Effector CD4-positive, alpha-beta T cell (primary cell): Measurements from ENCODE around the gene OVCH1.
"Not testable (repeated sequence)": the region's sequence is repeated elsewhere in the genome, so short reads cannot be mapped to it uniquely, and the experiment has no call there.

Experiments
- DNase-seq: peaks from one replicate; pipeline ENCODE4 v3.0.0-alpha.2; 2020

The OVCH1 gene

GRCh38 chr12:29486972-29487371 is 10.5 kb downstream of the OVCH1 start:
- no peak for DNase-seq

- no peak for DNase-seq
Observed at GRCh38 chr12:29463198-29463597, 34.3 kb downstream of the OVCH1 start.

GRCh38 chr12:29460082-29460481 is 37.4 kb downstream of the OVCH1 start:
- DNase-seq, result no peak

- DNase-seq, result no peak
Observed at GRCh38 chr12:29455087-29455486, 42.4 kb downstream of the OVCH1 start.

- DNase-seq, result no peak
Observed at GRCh38 chr12:29451888-29452287, 45.6 kb downstream of the OVCH1 start.

- no peak for DNase-seq
Observed at GRCh38 chr12:29448157-29448556, 49.3 kb downstream of the OVCH1 start.

- no peak for DNase-seq
Observed at GRCh38 chr12:29447285-29447975, 50.1 kb downstream of the OVCH1 start.

- DNase-seq, result no peak
Observed at GRCh38 chr12:29439506-29439905, 58.0 kb downstream of the OVCH1 start.

- no peak for DNase-seq
Observed at GRCh38 chr12:29438752-29439408, 58.6 kb downstream of the OVCH1 start.

GRCh38 chr12:29437575-29437974 is 59.9 kb downstream of the OVCH1 start:
- DNase-seq, result no peak

GRCh38 chr12:29436815-29437214 is 60.7 kb downstream of the OVCH1 start:
- DNase-seq, result not testable (repeated sequence)

- no peak for DNase-seq
Observed at GRCh38 chr12:29431513-29431912, 66.0 kb downstream of the OVCH1 start.

- DNase-seq, result no peak
Observed at GRCh38 chr12:29430716-29431044, 66.8 kb downstream of the OVCH1 start.

- no peak for DNase-seq
Observed at GRCh38 chr12:29429999-29430715, 67.3 kb downstream of the OVCH1 start.

GRCh38 chr12:29428633-29429032 is 68.9 kb downstream of the OVCH1 start:
- no peak for DNase-seq

GRCh38 chr12:29427964-29428363 is 69.5 kb downstream of the OVCH1 start:
- no peak for DNase-seq

- no peak for DNase-seq
Observed at GRCh38 chr12:29426498-29426897, 71.0 kb downstream of the OVCH1 start.

- no peak for DNase-seq
Observed at GRCh38 chr12:29425722-29426121, 71.8 kb downstream of the OVCH1 start.

- no peak for DNase-seq
Observed at GRCh38 chr12:29416748-29417147, 80.7 kb downstream of the OVCH1 start.

- DNase-seq, result no peak
Observed at GRCh38 chr12:29415111-29415510, 82.4 kb downstream of the OVCH1 start.

GRCh38 chr12:29414368-29414767 is 83.1 kb downstream of the OVCH1 start:
- no peak for DNase-seq

GRCh38 chr12:29405561-29405960 is 91.9 kb downstream of the OVCH1 start:
- no peak for DNase-seq

- DNase-seq, result no peak
Observed at GRCh38 chr12:29403991-29404390, 93.5 kb downstream of the OVCH1 start.

GRCh38 chr12:29402437-29402836 is 95.0 kb downstream of the OVCH1 start:
- DNase-seq, result no peak
